Fibroblast of pulmonary artery (primary cell): ENCODE results near the gene SLC19A1.

Source experiments
- DNase-seq: peaks from one replicate; pipeline ENCODE4 v3.0.0-alpha.2; 2010; ENCODE audit warnings: low read depth
- H3K4me3 ChIP-seq: replicated peaks from 2 replicates; pipeline ENCODE4 v1.5.1; 2011; ENCODE audit warnings: low read depth, mild to moderate bottlenecking, control low read depth, low read length, moderate library complexity
- TF ChIP-seq, protein P1 (sequence below): IDR thresholded peaks from 2 replicates; pipeline ENCODE4 v1.5.1; 2011; ENCODE audit warnings: mild to moderate bottlenecking, control low read depth, low read length, inconsistent platforms; ENCODE audit errors: missing control alignments

The SLC19A1 gene

DNA sequence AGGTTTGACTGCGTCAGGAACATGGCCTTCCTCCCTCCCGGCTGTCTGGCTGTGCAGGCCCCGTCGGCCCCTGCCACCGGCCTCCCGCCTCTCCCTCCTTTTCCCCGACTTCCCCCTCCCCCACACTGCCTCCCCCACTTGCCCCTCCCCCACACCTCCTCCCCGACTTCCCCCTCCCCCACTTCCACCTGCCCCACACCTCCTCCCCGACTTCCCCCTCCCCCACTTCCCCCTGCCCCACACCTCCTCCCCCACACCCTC lies 52.6 kb downstream of the SLC19A1 start:
- no peak for DNase-seq
- TF ChIP-seq, protein P1, sequence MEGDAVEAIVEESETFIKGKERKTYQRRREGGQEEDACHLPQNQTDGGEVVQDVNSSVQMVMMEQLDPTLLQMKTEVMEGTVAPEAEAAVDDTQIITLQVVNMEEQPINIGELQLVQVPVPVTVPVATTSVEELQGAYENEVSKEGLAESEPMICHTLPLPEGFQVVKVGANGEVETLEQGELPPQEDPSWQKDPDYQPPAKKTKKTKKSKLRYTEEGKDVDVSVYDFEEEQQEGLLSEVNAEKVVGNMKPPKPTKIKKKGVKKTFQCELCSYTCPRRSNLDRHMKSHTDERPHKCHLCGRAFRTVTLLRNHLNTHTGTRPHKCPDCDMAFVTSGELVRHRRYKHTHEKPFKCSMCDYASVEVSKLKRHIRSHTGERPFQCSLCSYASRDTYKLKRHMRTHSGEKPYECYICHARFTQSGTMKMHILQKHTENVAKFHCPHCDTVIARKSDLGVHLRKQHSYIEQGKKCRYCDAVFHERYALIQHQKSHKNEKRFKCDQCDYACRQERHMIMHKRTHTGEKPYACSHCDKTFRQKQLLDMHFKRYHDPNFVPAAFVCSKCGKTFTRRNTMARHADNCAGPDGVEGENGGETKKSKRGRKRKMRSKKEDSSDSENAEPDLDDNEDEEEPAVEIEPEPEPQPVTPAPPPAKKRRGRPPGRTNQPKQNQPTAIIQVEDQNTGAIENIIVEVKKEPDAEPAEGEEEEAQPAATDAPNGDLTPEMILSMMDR, result no peak
- H3K4me3 ChIP-seq, result no peak overlapping the region

DNA sequence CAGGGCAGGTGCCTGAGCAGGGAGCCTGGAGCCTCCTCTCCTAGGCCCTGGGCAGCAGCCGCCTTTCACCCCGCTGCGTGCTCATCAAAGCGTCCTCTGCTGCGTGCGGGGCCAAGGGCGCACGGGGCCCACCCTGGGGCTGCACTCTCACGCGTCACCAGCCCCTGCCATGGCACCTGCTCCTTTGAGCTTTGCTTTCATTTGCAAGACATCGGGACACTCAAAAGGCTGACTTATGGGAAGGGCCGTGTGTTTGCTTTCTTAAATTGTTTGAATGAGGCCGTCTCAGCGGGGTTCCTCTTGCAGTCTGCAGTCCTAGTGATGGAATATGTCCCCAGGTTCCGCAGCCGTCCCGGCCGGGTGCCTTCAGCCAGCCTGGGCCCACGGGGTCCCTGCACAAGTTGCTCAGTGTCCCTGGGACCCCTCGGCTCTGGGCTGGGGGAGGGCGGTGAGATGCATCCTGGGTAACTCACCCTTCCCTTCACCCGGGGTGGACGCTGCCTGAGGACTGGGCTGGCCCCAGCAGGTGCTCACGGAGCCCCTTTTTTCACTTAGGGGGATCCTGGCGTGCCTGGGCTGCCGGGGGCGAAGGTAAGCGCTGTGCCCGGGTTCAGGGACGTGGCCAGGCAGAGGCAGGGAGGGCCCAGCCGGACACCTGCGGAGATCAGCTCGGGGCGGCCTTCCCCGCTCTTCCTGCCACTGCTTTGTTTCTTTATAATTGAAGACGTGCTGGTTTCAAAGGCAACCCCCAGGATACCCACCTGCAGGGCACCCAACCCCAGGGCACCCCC lies 53.1 kb downstream of the SLC19A1 start:
- DNase-seq, result no peak
- H3K4me3 ChIP-seq, result no peak overlapping the region
- TF ChIP-seq, protein P1, result no peak

DNA sequence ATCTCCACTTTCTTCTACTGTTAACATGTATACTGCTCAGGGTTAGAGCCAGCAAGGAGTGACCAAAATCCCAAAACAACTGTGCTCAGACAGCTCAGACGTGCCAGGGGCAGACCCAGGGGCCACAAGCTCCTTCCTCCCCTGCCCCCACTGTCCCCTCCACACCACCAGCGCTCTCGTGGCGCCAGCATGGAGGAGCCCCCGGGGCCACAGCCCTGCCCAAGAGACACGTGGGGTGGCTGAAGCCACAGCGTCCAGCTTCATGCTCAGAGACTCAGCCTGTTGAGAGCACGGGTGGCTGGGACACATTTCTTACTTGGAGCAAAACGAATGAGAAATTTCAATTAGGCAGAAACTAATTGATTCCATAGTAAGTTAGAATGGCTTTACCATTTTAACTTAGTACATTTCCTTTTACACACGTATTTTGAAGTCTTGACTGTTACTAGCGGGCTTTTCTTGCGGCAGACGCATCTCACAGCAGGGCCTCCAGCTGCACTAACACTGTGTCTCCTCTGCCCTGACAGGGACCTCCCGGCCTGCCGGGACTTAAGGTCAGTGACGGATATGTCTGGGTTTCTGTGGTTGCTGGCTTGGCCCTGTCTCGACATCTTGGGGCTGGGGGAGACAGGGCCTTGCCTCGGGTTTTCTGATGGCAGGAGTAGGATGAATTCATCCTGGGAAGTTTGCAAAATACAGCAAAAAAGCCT lies 54.2 kb downstream of the SLC19A1 start:
- TF ChIP-seq, protein P1, result no peak
- H3K4me3 ChIP-seq, result no peak overlapping the region
- DNase-seq, result no peak

DNA sequence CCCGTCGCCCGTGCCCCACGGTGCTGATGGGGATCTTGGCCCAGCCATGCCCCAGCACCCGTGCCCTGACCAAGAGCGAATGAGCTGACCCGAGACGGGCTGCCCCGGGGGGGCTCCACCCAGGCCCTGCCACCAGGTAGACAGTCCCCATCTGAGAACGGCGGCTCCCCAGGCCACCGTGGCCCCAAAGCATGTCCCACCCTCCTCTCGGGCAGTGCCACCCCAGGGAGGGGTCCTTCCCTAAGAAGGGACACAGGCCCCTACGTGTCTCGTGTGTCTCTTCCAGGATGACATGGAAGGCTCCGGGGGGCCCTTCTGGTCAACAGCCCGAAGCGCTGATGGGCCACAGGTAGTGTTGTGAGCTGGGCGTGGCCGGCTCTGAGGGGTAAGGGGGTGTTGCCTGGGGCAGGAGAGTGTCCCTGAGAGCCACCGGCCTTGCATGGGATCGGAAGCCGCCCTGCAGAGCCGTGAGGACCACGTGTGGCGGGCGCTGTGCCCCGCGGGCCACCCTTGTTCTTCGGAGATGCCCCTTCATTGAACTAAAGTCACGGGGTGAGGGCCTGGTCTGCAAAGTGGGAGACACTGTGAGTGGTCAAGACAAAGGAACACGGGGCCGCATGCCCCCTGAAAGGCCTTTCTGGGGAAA lies 55.0 kb downstream of the SLC19A1 start:
- TF ChIP-seq, protein P1, result no peak
- H3K4me3 ChIP-seq, result no peak overlapping the region
- no peak for DNase-seq

DNA sequence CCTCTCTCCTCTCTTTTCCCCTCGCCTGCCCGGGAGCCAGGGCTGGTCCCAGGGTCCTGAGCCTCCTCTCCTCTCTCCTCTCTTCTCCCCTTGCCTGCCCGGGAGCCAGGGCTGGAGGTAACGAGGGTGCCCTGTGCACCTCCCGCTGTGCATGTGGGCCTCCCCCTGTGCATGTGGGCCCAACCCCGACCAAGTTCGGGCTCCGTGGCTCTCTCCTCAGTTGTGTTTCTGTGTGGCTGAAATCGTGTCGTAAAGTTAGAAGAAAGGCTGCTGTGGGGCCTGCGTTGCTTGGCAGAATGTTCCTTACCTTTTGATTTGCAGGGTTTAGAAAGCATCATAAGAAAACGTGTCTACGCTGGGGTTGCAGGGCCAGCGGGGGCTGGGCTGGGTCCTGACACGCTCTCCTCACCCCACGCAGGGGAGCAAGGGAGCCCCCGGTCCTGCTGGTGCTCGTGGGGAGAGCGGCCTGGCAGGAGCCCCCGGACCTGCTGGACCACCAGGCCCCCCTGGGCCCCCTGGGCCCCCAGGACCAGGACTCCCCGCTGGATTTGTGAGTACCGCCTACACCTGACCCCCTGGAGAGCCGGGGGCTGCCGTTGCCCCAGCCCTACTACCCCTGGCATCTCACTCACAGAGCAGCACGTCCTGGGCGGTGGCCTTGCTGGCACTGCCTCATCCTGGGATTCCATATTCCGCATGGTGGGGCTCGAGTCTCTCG lies 55.6 kb downstream of the SLC19A1 start:
- DNase-seq, result no peak
- no peak overlapping the region for H3K4me3 ChIP-seq
- TF ChIP-seq, protein P1, result no peak

DNA sequence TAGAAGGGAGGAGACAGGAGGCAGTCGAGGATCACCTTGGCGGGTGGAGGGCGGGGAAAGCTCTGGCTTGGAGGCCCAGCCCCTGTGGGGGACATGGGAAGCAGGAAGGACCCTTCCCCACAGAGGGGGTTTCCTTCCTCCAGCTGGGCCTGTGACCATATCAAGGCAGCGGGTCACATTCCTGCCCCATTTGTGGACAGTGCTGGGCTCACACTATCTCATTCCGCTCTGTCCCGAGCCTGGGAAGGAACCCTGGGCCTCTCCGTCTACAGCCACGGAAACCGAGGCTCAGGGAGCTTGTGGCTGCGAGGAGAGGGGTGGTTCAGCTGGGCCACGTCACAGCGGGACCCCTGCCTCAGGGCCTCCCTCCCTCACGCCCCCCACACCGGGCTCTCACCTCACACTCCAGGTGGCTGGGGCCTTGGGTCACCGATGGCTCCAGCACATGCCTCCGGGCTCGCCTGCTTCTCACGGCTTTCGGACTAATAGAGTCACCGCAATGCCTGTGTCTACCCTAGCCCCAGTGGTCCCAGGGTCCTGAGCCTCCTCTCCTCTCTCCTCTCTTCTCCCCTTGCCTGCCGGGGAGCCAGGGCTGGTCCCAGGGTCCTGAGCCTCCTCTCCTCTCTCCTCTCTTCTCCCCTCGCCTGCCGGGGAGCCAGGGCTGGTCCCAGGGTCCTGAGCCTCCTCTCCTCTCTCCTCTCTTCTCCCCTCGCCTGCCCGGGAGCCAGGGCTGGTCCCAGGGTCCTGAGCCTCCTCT lies 56.4 kb downstream of the SLC19A1 start:
- DNase-seq, result no peak
- no peak overlapping the region for H3K4me3 ChIP-seq
- TF ChIP-seq, protein P1, result no peak
